C4-2B (cell line): ENCODE data around the gene OR11H6.
"Not testable (repeated sequence)": the region's sequence is repeated elsewhere in the genome, so short reads cannot be mapped to it uniquely, and the experiment has no call there.

Experiments
- H3K27ac ChIP-seq: fragments of 450-650 bp; 2 replicates; pipeline ENCODE4 v1.5.1; 2017
- CTCF ChIP-seq: fragments of 450-650 bp; conservative IDR thresholded peaks from 2 replicates; pipeline ENCODE4 v1.5.1; 2017; ENCODE audit warnings: mild to moderate bottlenecking
- ZFX ChIP-seq: fragments of 450-650 bp; IDR thresholded peaks from 2 replicates; pipeline ENCODE4 v1.6.1; 2017

The OR11H6 gene

DNA sequence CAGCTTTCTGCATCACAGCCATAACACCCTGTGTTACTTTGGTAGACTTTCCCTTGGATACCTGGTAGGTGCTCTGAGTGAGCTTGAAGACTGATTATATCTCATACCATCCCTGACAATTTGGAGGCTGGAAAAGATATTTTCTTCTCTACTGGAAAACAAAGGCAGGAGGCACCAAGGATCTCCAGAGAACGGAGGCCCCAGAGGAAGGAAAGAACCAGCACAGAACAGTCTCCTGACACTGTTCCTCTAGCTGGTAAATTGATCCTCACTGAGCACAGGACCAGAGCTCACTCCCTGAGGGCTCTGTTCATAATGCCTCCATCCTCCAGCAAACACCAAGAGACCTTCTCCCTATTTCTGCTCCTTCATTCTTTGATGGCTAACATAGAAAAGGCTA lies 32.9 kb upstream of the OR11H6 start, which contains the start of gene OR11G2:
Gene OR11G2 (plus strand): TSS at position 301 of the 400 bp plus-strand sequence. CDS start 6,542 bp downstream, outside the sequence.
- no peak within 1 kb of the TSS for H3K27ac ChIP-seq
- TF ChIP-seq ZFX: no peak
- no peak for TF ChIP-seq CTCF

DNA sequence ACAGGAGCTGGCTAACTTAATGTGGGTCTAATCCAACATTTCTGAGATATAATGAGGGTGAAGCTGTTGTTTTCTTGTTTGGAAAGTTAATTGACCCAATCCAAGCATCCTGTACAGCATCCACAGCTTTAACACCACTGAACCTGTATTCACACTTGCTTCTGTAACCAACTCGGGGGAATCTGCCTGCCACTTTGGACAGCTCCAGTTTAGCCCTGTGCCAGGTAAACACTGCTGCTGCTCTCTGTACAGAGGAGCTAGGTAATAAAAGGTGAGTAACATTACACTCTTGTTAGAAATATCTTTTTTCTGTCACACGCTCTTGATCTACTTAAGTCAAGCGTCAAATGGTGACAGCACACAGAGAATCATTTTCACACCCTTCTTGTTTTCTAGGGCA lies 32.1 kb upstream of the OR11H6 start:
- no peak overlapping the region for H3K27ac ChIP-seq
- TF ChIP-seq ZFX: no peak
- no peak for TF ChIP-seq CTCF

DNA sequence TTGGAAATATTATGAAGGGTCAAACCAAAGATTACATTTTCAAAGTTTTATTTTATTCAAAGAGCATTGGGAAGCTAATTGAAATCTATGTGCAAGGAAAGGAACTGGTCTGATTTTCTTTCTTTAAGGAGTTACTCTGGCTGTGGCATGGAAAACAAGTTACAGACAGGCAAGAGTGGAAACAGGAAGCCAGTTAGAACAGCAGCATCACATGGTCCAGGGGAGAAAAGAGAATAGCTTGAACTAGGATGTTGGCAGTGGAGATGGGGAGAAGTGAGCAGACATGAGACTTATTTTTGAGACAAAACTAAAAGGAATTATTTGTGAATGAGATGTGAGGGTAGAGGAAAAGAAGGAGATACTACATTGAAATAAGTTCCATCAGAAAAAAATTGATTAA lies 29.4 kb upstream of the OR11H6 start:
- TF ChIP-seq ZFX (no peak), CTCF (no peak)

DNA sequence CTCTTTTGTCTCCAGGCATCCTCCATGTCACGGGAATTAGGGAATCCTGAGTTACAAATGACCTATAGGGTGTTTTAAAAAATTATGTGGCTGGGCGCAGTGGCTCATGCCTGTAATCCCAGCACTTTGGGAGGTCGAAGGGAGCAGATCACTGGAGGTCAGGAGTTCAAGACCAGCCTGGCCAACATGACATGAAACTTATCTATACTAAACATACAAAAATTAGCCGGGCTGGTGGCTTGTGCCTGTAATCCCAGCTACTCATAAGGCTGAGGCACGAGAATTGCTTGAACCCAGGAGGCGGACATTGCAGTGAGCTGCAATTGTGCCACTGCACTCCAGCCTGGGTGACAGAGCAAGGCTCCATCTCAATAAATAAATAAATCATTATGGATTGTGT lies 28.3 kb upstream of the OR11H6 start:
- not testable (repeated sequence) for H3K27ac ChIP-seq

More for the DNA sequence above, 29.4 kb upstream of the OR11H6 start:
- H3K27ac ChIP-seq: no peak overlapping the region

DNA sequence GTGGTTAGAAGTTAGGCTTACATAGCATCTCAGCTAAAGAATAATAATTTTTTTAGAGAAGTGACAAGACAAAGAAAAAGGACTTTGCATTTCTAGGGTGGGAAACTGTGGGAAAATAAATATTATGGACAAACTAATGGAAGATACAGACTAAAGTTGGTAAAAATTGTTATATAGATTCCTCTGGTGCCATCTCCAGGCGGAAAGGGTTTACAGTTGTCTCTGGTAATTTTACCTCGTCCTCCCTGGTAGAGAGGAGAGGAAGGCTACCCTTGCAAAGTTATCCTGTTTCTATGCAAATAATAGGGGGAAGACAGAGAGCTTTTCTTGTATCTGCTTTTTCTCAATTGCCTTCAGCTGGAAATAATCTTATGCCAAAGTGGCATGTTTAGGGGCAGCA lies 27.6 kb upstream of the OR11H6 start:
- H3K27ac ChIP-seq: no peak overlapping the region
- TF ChIP-seq ZFX (no peak), CTCF (peak; percentile 58)

- no peak overlapping the region for H3K27ac ChIP-seq
- TF ChIP-seq CTCF: no peak
- no peak for TF ChIP-seq ZFX
Measured at GRCh38 chr14:20197459-20197858, 26.1 kb upstream of the OR11H6 start.

- TF ChIP-seq ZFX (no peak), CTCF (no peak)
- H3K27ac ChIP-seq: no peak overlapping the region
Measured at GRCh38 chr14:20198991-20199390, 24.5 kb upstream of the OR11H6 start.

DNA sequence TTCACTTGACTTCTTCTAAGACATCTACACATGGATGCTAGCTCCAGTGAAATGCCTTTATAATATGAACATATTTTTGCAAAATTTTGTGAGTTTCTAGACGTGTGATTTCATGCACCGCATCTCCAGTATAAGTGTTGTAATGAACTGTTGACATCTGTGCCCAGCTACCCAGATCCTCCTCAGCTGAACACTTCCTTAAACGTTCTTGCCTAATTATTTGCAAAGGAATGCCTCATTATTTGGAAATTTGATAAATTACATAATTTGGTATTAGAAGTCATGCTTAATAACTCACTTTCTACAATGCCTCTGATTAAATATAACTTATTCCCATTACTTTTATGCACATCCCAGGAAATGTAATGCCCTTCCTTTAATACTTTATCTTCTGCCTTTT lies 18.8 kb upstream of the OR11H6 start:
- no peak overlapping the region for H3K27ac ChIP-seq
- TF ChIP-seq ZFX (no peak), CTCF (no peak)
